Left kidney (tissue), 2 donors: ENCODE results near the gene PTPRO. TPM values are rescaled to one million over a fixed set of nuclear protein-coding genes. Genes with fewer than 3 reads are reported as not detected.
A peak's percentile ranks its signal among the peaks of the same experiment; 100 is the strongest.

Source experiments
- DNase-seq: peaks from one replicate; pipeline ENCODE4 v3.0.0-alpha.2; 2013
- polyA plus RNA-seq: library from polyadenylated mRNA; unstranded; fragments of 120-200 nt; gene quantifications from one replicate; pipeline ENCODE4 v1.2.1, GENCODE V29; 2013; ENCODE audit not compliant: insufficient read length

Gene PTPRO
- polyA plus RNA-seq, 1 donor, result 257 TPM

- no peak for DNase-seq
Observed at GRCh38 chr12:15525441-15525840, 203.1 kb downstream of the PTPRO start.

GRCh38 chr12:15526033-15526432 is 203.7 kb downstream of the PTPRO start:
- no peak for DNase-seq

- DNase-seq, result no peak
Observed at GRCh38 chr12:15527201-15528080, 205.1 kb downstream of the PTPRO start.

GRCh38 chr12:15528666-15529065 is 206.4 kb downstream of the PTPRO start:
- DNase-seq, result no peak

- no peak for DNase-seq
Observed at GRCh38 chr12:15530361-15530760, 208.1 kb downstream of the PTPRO start.

- DNase-seq, result peak; percentile 24
Observed at GRCh38 chr12:15532364-15532977, 210.2 kb downstream of the PTPRO start.

- no peak for DNase-seq
Observed at GRCh38 chr12:15534322-15534721, 212.0 kb downstream of the PTPRO start.

GRCh38 chr12:15534874-15535273 is 212.6 kb downstream of the PTPRO start:
- DNase-seq, result no peak

GRCh38 chr12:15535352-15535781 is 213.1 kb downstream of the PTPRO start:
- no peak for DNase-seq

- DNase-seq, result no peak
Observed at GRCh38 chr12:15536446-15536845, 214.1 kb downstream of the PTPRO start.

GRCh38 chr12:15538881-15539280 is 216.6 kb downstream of the PTPRO start:
- no peak for DNase-seq

GRCh38 chr12:15540005-15540404 is 217.7 kb downstream of the PTPRO start:
- DNase-seq, result no peak

GRCh38 chr12:15540469-15540872 is 218.2 kb downstream of the PTPRO start:
- DNase-seq, result no peak

- DNase-seq, result no peak
Observed at GRCh38 chr12:15541996-15542631, 219.8 kb downstream of the PTPRO start.

GRCh38 chr12:15543347-15543746 is 221.0 kb downstream of the PTPRO start:
- no peak for DNase-seq

- DNase-seq, result no peak
Observed at GRCh38 chr12:15544589-15544988, 222.3 kb downstream of the PTPRO start.

- no peak for DNase-seq
Observed at GRCh38 chr12:15545334-15545733, 223.0 kb downstream of the PTPRO start.

GRCh38 chr12:15546102-15546701 is 223.9 kb downstream of the PTPRO start:
- no peak for DNase-seq

- no peak for DNase-seq
Observed at GRCh38 chr12:15547063-15547462, 224.8 kb downstream of the PTPRO start.

- DNase-seq, result no peak
Observed at GRCh38 chr12:15547691-15548090, 225.4 kb downstream of the PTPRO start.

GRCh38 chr12:15550793-15551192 is 228.5 kb downstream of the PTPRO start:
- no peak for DNase-seq

- DNase-seq, result no peak
Observed at GRCh38 chr12:15555446-15555845, 233.1 kb downstream of the PTPRO start.
